GM12878 (cell line): ENCODE data around the gene PITPNB. TPM values are rescaled to one million over a fixed set of nuclear protein-coding genes. Genes with fewer than 3 reads are reported as not detected.

Experiments used
- EED ChIP-seq: sonication (generic); IDR thresholded peaks from 2 replicates; pipeline ENCODE4 v1.6.1; 2016; ENCODE audit warnings: antibody characterized with exemption, low read depth
- EGR1 ChIP-seq, 2 experiments: IDR thresholded peaks; 1 replicate in 1 of 2; 2 replicates in 1 of 2; pipeline ENCODE4 v1.6.1; 2011 to 2012; ENCODE audit warnings: low read depth in 2 of 2, low read length in 2 of 2, borderline replicate concordance in 1 of 2, mild to moderate bottlenecking in 1 of 2, moderate library complexity in 1 of 2
- JUND ChIP-seq: IDR thresholded peaks from 2 replicates; pipeline ENCODE4 v1.6.1; 2012; ENCODE audit warnings: low read depth, mild to moderate bottlenecking, low read length, improper control_type of control experiment, moderate library complexity
- MTA2 ChIP-seq: fragments of 450-650 bp; IDR thresholded peaks from 2 replicates; pipeline ENCODE4 v1.6.1; 2016; ENCODE audit warnings: low read depth, mild to moderate bottlenecking, moderate library complexity
- NFYA ChIP-seq: IDR thresholded peaks from 2 replicates; pipeline ENCODE4 v1.6.1; 2011; ENCODE audit warnings: low read depth, mild to moderate bottlenecking, low read length, improper control_type of control experiment, borderline replicate concordance
- PAX5 ChIP-seq: IDR thresholded peaks from 2 replicates; pipeline ENCODE4 v1.6.1; 2011; ENCODE audit warnings: low read depth, low read length, borderline replicate concordance
- PAX8 ChIP-seq: fragments of 450-650 bp; IDR thresholded peaks from 2 replicates; pipeline ENCODE4 v1.6.1; 2017; ENCODE audit warnings: mild to moderate bottlenecking, moderate library complexity
- POLR2AphosphoS5 ChIP-seq: IDR thresholded peaks from 2 replicates; pipeline ENCODE4 v1.6.1; 2011; ENCODE audit warnings: mild to moderate bottlenecking, low read length, inconsistent platforms
- SMAD1 ChIP-seq: fragments of 450-650 bp; IDR thresholded peaks from 2 replicates; pipeline ENCODE4 v1.6.1; 2018; ENCODE audit warnings: mild to moderate bottlenecking, low read depth; ENCODE audit not compliant: partially characterized antibody
- TCF3 ChIP-seq: IDR thresholded peaks from 2 replicates; pipeline ENCODE4 v1.6.1; 2012; ENCODE audit warnings: low read depth, mild to moderate bottlenecking, low read length, borderline replicate concordance; ENCODE audit not compliant: insufficient read depth
- TCF7 ChIP-seq: IDR thresholded peaks from 2 replicates; pipeline ENCODE4 v1.6.1; 2014; ENCODE audit warnings: antibody characterized with exemption, borderline replicate concordance
- ZZZ3 ChIP-seq: IDR thresholded peaks from 2 replicates; pipeline ENCODE4 v1.6.1; 2011; ENCODE audit warnings: low read depth; ENCODE audit not compliant: control insufficient read depth, insufficient read length
- polyA plus RNA-seq, 11 experiments: library from polyadenylated mRNA; depleted of rRNA in 4 of 11; unstranded in 6 of 11; stranded (reverse) in 5 of 11; fragments of >200 nt; fragmentation: Nextera tagmentation in 4 of 11; fragmentation: Illumina TruSeq in 1 of 11; extraction: Ambion mirVana in 4 of 11; extraction: Trizol in 1 of 11; gene quantifications; 1 replicate in 1 of 11; 2 replicates in 10 of 11; pipeline versions ENCODE4 v1.2.1 to v1.2.3, GENCODE V29; 2011 to 2016; ENCODE audit warnings: inconsistent platforms in 2 of 11, missing spikeins in 2 of 11, low read depth in 1 of 11
- total RNA-seq, 4 experiments: library from RNA; depleted of rRNA in 3 of 4; stranded (reverse); fragments of >200 nt in 3 of 4; fragmentation: Illumina TruSeq in 1 of 4; extraction: Trizol in 1 of 4; gene quantifications; 2 replicates each; pipeline versions ENCODE4 v1.2.1 to v1.2.3, GENCODE V29; 2013 to 2021
- TF ChIP-seq, protein P1 (sequence below): IDR thresholded peaks from 2 replicates; pipeline ENCODE4 v1.6.1; 2012; ENCODE audit warnings: mild to moderate bottlenecking, low read depth, low read length
- TF ChIP-seq, protein P2 (sequence below): IDR thresholded peaks from 2 replicates; pipeline ENCODE4 v1.6.1; 2012; ENCODE audit warnings: improper control_type of control experiment, low read depth, low read length; ENCODE audit not compliant: insufficient replicate concordance
- TF ChIP-seq, protein P3 (sequence below): IDR thresholded peaks from 2 replicates; pipeline ENCODE4 v1.6.1; 2011; ENCODE audit warnings: low read depth, mild to moderate bottlenecking, low read length, moderate library complexity, borderline replicate concordance; ENCODE audit errors: extremely low read depth
- TF ChIP-seq, protein P4 (sequence below): fragments of 450-650 bp; IDR thresholded peaks from 2 replicates; pipeline ENCODE4 v1.6.1; 2016; ENCODE audit warnings: mild to moderate bottlenecking

Gene PITPNB
- total and polyA plus RNA-seq, 10 of the 15 experiments (the other 5 are each of a cell fraction or from before 2014, with no cell fraction given): 19.7 to 116 (median 64.9) TPM

DNA sequence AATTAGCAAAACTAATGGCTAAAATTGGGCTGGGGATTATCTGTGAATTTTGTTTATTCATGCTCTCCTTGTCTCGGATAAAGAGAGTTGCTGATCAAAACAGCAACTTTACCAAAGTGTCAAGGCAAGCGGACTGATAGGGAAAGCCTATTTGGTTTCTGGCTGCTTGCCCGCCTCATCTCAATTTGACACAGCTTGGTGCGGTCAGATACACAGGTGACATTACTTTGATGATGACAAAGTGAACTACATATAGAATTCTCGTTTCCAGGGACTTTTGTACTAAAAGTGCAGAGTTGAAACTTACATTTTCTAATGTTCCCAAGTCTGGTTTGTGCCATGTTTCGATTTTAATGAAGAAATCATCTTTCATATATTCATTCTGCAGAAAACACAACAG, 22.8 kb downstream of the PITPNB start (continued):
- TF ChIP-seq PAX5 (peak; percentile 25; the same call in 1 of the 2 replicates), TCF3 (0 out of 2 replicates have a peak, but pooled peaks have one; percentile 29), PAX8 (no peak), ZZZ3 (no peak), MTA2 (peak; percentile 73; the same call in 1 of the 2 replicates), POLR2AphosphoS5 (peak; percentile 11; the same call in 1 of the 2 replicates), EGR1 (IDR thresholded peaks at IDR 0.05; ENCODE audit: borderline replicate concordance in 1 of 2, low read depth in 2 of 2, low read length in 2 of 2) (no peak), SMAD1 (peak; percentile 69), EED (peak; percentile 65), JUND (peak; percentile 61; the same call in 1 of the 2 replicates), NFYA (no peak), TCF7 (peak; percentile 76)
- TF ChIP-seq, protein P1, sequence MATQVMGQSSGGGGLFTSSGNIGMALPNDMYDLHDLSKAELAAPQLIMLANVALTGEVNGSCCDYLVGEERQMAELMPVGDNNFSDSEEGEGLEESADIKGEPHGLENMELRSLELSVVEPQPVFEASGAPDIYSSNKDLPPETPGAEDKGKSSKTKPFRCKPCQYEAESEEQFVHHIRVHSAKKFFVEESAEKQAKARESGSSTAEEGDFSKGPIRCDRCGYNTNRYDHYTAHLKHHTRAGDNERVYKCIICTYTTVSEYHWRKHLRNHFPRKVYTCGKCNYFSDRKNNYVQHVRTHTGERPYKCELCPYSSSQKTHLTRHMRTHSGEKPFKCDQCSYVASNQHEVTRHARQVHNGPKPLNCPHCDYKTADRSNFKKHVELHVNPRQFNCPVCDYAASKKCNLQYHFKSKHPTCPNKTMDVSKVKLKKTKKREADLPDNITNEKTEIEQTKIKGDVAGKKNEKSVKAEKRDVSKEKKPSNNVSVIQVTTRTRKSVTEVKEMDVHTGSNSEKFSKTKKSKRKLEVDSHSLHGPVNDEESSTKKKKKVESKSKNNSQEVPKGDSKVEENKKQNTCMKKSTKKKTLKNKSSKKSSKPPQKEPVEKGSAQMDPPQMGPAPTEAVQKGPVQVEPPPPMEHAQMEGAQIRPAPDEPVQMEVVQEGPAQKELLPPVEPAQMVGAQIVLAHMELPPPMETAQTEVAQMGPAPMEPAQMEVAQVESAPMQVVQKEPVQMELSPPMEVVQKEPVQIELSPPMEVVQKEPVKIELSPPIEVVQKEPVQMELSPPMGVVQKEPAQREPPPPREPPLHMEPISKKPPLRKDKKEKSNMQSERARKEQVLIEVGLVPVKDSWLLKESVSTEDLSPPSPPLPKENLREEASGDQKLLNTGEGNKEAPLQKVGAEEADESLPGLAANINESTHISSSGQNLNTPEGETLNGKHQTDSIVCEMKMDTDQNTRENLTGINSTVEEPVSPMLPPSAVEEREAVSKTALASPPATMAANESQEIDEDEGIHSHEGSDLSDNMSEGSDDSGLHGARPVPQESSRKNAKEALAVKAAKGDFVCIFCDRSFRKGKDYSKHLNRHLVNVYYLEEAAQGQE: no peak
- TF ChIP-seq, protein P2, sequence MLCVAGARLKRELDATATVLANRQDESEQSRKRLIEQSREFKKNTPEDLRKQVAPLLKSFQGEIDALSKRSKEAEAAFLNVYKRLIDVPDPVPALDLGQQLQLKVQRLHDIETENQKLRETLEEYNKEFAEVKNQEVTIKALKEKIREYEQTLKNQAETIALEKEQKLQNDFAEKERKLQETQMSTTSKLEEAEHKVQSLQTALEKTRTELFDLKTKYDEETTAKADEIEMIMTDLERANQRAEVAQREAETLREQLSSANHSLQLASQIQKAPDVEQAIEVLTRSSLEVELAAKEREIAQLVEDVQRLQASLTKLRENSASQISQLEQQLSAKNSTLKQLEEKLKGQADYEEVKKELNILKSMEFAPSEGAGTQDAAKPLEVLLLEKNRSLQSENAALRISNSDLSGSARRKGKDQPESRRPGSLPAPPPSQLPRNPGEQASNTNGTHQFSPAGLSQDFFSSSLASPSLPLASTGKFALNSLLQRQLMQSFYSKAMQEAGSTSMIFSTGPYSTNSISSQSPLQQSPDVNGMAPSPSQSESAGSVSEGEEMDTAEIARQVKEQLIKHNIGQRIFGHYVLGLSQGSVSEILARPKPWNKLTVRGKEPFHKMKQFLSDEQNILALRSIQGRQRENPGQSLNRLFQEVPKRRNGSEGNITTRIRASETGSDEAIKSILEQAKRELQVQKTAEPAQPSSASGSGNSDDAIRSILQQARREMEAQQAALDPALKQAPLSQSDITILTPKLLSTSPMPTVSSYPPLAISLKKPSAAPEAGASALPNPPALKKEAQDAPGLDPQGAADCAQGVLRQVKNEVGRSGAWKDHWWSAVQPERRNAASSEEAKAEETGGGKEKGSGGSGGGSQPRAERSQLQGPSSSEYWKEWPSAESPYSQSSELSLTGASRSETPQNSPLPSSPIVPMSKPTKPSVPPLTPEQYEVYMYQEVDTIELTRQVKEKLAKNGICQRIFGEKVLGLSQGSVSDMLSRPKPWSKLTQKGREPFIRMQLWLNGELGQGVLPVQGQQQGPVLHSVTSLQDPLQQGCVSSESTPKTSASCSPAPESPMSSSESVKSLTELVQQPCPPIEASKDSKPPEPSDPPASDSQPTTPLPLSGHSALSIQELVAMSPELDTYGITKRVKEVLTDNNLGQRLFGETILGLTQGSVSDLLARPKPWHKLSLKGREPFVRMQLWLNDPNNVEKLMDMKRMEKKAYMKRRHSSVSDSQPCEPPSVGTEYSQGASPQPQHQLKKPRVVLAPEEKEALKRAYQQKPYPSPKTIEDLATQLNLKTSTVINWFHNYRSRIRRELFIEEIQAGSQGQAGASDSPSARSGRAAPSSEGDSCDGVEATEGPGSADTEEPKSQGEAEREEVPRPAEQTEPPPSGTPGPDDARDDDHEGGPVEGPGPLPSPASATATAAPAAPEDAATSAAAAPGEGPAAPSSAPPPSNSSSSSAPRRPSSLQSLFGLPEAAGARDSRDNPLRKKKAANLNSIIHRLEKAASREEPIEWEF: no peak
- TF ChIP-seq, protein P3, sequence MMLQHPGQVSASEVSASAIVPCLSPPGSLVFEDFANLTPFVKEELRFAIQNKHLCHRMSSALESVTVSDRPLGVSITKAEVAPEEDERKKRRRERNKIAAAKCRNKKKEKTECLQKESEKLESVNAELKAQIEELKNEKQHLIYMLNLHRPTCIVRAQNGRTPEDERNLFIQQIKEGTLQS: no peak
- TF ChIP-seq, protein P4, sequence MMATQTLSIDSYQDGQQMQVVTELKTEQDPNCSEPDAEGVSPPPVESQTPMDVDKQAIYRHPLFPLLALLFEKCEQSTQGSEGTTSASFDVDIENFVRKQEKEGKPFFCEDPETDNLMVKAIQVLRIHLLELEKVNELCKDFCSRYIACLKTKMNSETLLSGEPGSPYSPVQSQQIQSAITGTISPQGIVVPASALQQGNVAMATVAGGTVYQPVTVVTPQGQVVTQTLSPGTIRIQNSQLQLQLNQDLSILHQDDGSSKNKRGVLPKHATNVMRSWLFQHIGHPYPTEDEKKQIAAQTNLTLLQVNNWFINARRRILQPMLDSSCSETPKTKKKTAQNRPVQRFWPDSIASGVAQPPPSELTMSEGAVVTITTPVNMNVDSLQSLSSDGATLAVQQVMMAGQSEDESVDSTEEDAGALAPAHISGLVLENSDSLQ: peak; percentile 72
